OCI-LY7 (cell line): Measurements from ENCODE around the gene IVD. TPM values are rescaled to one million over a fixed set of nuclear protein-coding genes. Genes with fewer than 3 reads are reported as not detected.

Experiments
- BruUV-seq: library from RNA; stranded (reverse); fragments of 400-500 nt; replicated peaks from 2 replicates; lab custom pipeline; 2021; lab: Mats Ljungman, UMichigan
- CTCF ChIA-PET: fragments of 300-600 bp; sonication (Branson Sonifier 250); formaldehyde crosslinking; loops from one replicate; lab custom pipeline; 2022; ENCODE audit warnings: antibody characterized with exemption; ENCODE audit not compliant: unreplicated experiment; lab: Charles Lee
- POLR2A ChIA-PET: fragments of 300-600 bp; sonication (Branson Sonifier 250); formaldehyde crosslinking; loops from one replicate; lab custom pipeline; 2022; ENCODE audit warnings: antibody characterized with exemption; lab: Charles Lee
- DNase-seq: peaks from one replicate; pipeline ENCODE4 v3.0.0-alpha.2; 2015; ENCODE audit warnings: low spot score
- H2AFZ ChIP-seq: fragments of 200-600 bp; sonication (generic), shearing (Covaris generic); 2 replicates; pipeline ENCODE4 v1.6.1; 2014; ENCODE audit warnings: mild to moderate bottlenecking, antibody characterized with exemption, low read length, moderate library complexity
- H3K27ac ChIP-seq: fragments of 200-600 bp; sonication (generic); 2 replicates; pipeline ENCODE4 v1.5.1; 2014; ENCODE audit warnings: mixed run types, low read depth, mild to moderate bottlenecking, moderate library complexity, low read length, inconsistent platforms; ENCODE audit not compliant: poor library complexity, severe bottlenecking
- H3K36me3 ChIP-seq: fragments of 200-600 bp; sonication (generic); 2 replicates; pipeline ENCODE4 v1.6.1; 2014; ENCODE audit warnings: mild to moderate bottlenecking, antibody characterized with exemption, low read length, moderate library complexity, mixed read lengths; ENCODE audit not compliant: insufficient read depth
- H3K4me1 ChIP-seq: fragments of 200-600 bp; sonication (generic); 2 replicates; pipeline ENCODE4 v1.5.1; 2014; ENCODE audit warnings: mild to moderate bottlenecking, low read length; ENCODE audit not compliant: insufficient read depth, poor library complexity, severe bottlenecking
- H3K4me2 ChIP-seq: fragments of 200-600 bp; sonication (generic); 2 replicates; pipeline ENCODE4 v1.6.1; 2014; ENCODE audit warnings: mild to moderate bottlenecking, low read length
- H3K4me3 ChIP-seq: fragments of 200-600 bp; sonication (generic); 2 replicates; pipeline ENCODE4 v1.5.1; 2014; ENCODE audit warnings: mild to moderate bottlenecking, low read depth, low read length; ENCODE audit not compliant: poor library complexity, severe bottlenecking
- H3K79me2 ChIP-seq: fragments of 200-600 bp; sonication (generic); 2 replicates; pipeline ENCODE4 v1.6.1; 2016; ENCODE audit warnings: low read depth, mild to moderate bottlenecking, low read length, moderate library complexity, mixed read lengths; ENCODE audit not compliant: insufficient read depth
- H3K9me2 ChIP-seq: fragments of 200-600 bp; sonication (generic); 2 replicates; pipeline ENCODE4 v1.6.1; 2016; ENCODE audit warnings: mild to moderate bottlenecking, low read length, mixed read lengths; ENCODE audit not compliant: insufficient read depth
- H3K9me3 ChIP-seq: fragments of 200-600 bp; sonication (generic); 2 replicates; pipeline ENCODE4 v1.6.1; 2014; ENCODE audit warnings: mild to moderate bottlenecking, mixed run types, low read length, mixed read lengths
- H4K20me1 ChIP-seq: fragments of 200-600 bp; sonication (generic); 2 replicates; pipeline ENCODE4 v1.6.1; 2014; ENCODE audit warnings: mild to moderate bottlenecking, antibody characterized with exemption, low read length, moderate library complexity, mixed read lengths; ENCODE audit not compliant: insufficient read depth
- EZH2phosphoT487 ChIP-seq: fragments of 200-600 bp; sonication (generic); IDR thresholded peaks from 2 replicates; pipeline ENCODE4 v1.6.1; 2018; ENCODE audit warnings: low read depth, borderline replicate concordance, mild to moderate bottlenecking, mixed run types, antibody characterized with exemption, low read length, moderate library complexity, mixed read lengths
- intact Hi-C: fragments of 100-400 bp; cut with micrococcal nuclease; formaldehyde crosslinking; loops from one replicate; pipeline ENCODE4 v1.10.0; 2022; ENCODE audit not compliant: unreplicated experiment
- total RNA-seq, 2 experiments: library from RNA; depleted of rRNA in 1 of 2; stranded (reverse); fragments of >200 nt in 1 of 2; shearing (Covaris generic) in 1 of 2; gene quantifications; 2 replicates each; pipeline ENCODE4 v1.2.3, GENCODE V29; 2014 to 2022
- TF ChIP-seq, protein P1 (sequence below): fragments of 200-600 bp; sonication (generic); conservative IDR thresholded peaks from 2 replicates; pipeline ENCODE4 v1.5.1; 2014; ENCODE audit warnings: mild to moderate bottlenecking, antibody characterized with exemption, low read length, moderate library complexity, mixed read lengths

IVD gene
- total RNA-seq, 2 experiments from 2014 or later, result 20.6 to 67.3 TPM

DNA sequence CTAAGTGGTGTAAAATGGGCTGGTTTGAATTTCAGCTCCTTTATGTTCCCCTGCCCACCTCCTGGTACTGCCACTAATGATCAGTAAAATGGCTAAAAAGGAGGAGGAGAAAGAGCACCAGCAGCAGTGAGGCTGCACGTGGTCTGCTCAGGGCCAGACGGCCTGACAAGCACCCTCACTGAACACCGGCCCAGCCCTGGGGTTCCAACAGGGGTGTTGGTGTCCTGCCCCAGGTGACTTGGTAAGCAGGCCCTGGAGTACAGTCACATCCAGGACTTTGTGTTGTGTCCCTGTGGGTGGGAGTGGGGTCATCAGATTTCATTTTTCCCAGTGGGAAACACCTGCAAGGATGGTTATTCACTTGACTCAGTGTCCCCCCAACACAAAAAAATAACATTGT, 40.5 kb downstream of the IVD start:
- no TSS peak for BruUV-seq
- DNase-seq, result no peak
- peaks cover 23% of the 10 kb centered on the region; the same call in 1 of the 2 replicates for H3K79me2 ChIP-seq
- H3K36me3 ChIP-seq, result no peaks in the 10 kb centered on the region
- intact Hi-C loops, result no loop called here
- peaks cover 28% of the 10 kb centered on the region for H4K20me1 ChIP-seq
- H2AFZ ChIP-seq, result no peak overlapping the region
- POLR2A ChIA-PET, result interaction anchor here (1.4 kb wide), 1 partner anchor 41 kb away, joined by 3 read pairs; no protein-coding TSS in a partner anchor
- H3K9me2 ChIP-seq, result no peaks in the 10 kb centered on the region
- H3K4me3 ChIP-seq, result no peak overlapping the region
- CTCF ChIA-PET, result no interaction called here
- H3K4me1 ChIP-seq, result peaks cover 9% of the 10 kb centered on the region
- H3K9me3 ChIP-seq, result no peaks in the 10 kb centered on the region
- TF ChIP-seq, protein P1, sequence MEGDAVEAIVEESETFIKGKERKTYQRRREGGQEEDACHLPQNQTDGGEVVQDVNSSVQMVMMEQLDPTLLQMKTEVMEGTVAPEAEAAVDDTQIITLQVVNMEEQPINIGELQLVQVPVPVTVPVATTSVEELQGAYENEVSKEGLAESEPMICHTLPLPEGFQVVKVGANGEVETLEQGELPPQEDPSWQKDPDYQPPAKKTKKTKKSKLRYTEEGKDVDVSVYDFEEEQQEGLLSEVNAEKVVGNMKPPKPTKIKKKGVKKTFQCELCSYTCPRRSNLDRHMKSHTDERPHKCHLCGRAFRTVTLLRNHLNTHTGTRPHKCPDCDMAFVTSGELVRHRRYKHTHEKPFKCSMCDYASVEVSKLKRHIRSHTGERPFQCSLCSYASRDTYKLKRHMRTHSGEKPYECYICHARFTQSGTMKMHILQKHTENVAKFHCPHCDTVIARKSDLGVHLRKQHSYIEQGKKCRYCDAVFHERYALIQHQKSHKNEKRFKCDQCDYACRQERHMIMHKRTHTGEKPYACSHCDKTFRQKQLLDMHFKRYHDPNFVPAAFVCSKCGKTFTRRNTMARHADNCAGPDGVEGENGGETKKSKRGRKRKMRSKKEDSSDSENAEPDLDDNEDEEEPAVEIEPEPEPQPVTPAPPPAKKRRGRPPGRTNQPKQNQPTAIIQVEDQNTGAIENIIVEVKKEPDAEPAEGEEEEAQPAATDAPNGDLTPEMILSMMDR, result no peak
- no peak for TF ChIP-seq EZH2phosphoT487
- no peak overlapping the region for H3K4me2 ChIP-seq
- H3K27ac ChIP-seq, result no peak overlapping the region

DNA sequence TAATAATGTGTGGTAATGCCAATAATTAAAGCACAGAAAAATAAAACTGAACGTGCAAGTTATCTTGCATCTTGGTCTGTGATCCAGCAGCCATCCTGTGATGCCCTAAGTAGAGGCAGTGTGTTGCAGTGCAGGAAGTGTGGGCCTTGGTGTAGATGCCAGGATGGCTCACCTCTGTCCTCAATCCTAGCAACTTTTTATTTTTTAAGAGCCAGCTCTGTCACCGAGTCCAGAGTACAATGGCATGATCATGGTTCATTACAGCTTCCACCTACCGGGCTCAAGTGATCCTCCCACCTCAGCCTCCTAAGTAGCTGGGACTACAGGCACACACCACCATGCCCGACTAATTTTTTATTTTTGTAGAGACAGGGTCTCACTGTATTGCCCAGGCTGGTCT, 42.8 kb downstream of the IVD start:
- Histone ChIP-seq H3K9me3 (no peaks in the 10 kb centered on the region), H3K4me1 (peaks cover 13% of the 10 kb centered on the region), H4K20me1 (peaks cover 20% of the 10 kb centered on the region; the same call in 1 of the 2 replicates), H3K36me3 (no peaks in the 10 kb centered on the region), H3K4me2 (no peak overlapping the region), H3K79me2 (peaks cover 11% of the 10 kb centered on the region; the same call in 1 of the 2 replicates), H3K27ac (no peak overlapping the region), H3K9me2 (no peaks in the 10 kb centered on the region), H2AFZ (no peak overlapping the region), H3K4me3 (no peak overlapping the region)
- ChIA-PET POLR2A (interaction anchor here (0.5 kb wide), 1 partner anchor 8 kb away, joined by 4 read pairs; the partner anchor contains the start of gene BAHD1), CTCF (no interaction called here)
- BruUV-seq, result no TSS peak
- DNase-seq, result no peak
- intact Hi-C loops, result no loop called here
- no peak for TF ChIP-seq EZH2phosphoT487
- TF ChIP-seq, protein P1, result no peak

DNA sequence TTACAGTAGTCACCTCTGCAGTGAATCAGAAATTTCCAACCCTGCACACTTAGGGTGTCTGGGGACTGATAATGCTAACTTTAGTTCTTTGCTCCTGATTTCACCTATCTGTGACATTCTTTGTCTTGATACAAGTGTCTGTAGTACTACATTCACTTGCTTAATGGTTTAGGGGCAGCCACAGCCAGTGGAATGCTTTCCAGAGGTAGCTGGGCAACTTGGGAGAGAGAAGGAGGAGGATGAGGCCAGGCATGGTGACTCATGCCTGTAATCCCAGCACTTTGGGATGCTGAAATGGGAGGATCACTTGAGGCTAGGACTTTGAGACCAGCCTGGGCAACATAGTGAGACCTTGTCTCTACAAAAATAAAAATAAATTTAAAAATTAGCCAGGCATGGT, 43.7 kb downstream of the IVD start:
- BruUV-seq, result no TSS peak
- ChIA-PET CTCF (no interaction called here), POLR2A (interaction anchor here (0.6 kb wide), 1 partner anchor 10 kb away, joined by 3 read pairs; no protein-coding TSS in a partner anchor)
- peaks cover 11% of the 10 kb centered on the region; the same call in 1 of the 2 replicates for H4K20me1 ChIP-seq
- intact Hi-C loops, result no loop called here
- no peak overlapping the region for H3K4me2 ChIP-seq
- H3K36me3 ChIP-seq, result no peaks in the 10 kb centered on the region
- TF ChIP-seq, protein P1, result no peak
- TF ChIP-seq EZH2phosphoT487, result no peak
- H3K27ac ChIP-seq, result no peak overlapping the region
- no peak overlapping the region for H2AFZ ChIP-seq
- peaks cover 13% of the 10 kb centered on the region for H3K4me1 ChIP-seq
- H3K9me2 ChIP-seq, result no peaks in the 10 kb centered on the region
- H3K4me3 ChIP-seq, result no peak overlapping the region
- H3K79me2 ChIP-seq, result peaks cover 5% of the 10 kb centered on the region; the same call in 1 of the 2 replicates
- no peak for DNase-seq
- no peaks in the 10 kb centered on the region for H3K9me3 ChIP-seq
